ENCODE results near the gene SLC38A3.

SLC38A3 gene

GRCh38 chr3:50170689-50171088 lies 34.4 kb upstream of the SLC38A3 start:
- DNase-seq (ENCODE audit: low read depth) = peak; percentile 62
- H3K4me3 ChIP-seq (ENCODE audit: low read depth, low read length) = no peak overlapping the region
- TF ChIP-seq, protein P1, sequence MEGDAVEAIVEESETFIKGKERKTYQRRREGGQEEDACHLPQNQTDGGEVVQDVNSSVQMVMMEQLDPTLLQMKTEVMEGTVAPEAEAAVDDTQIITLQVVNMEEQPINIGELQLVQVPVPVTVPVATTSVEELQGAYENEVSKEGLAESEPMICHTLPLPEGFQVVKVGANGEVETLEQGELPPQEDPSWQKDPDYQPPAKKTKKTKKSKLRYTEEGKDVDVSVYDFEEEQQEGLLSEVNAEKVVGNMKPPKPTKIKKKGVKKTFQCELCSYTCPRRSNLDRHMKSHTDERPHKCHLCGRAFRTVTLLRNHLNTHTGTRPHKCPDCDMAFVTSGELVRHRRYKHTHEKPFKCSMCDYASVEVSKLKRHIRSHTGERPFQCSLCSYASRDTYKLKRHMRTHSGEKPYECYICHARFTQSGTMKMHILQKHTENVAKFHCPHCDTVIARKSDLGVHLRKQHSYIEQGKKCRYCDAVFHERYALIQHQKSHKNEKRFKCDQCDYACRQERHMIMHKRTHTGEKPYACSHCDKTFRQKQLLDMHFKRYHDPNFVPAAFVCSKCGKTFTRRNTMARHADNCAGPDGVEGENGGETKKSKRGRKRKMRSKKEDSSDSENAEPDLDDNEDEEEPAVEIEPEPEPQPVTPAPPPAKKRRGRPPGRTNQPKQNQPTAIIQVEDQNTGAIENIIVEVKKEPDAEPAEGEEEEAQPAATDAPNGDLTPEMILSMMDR (IDR thresholded peaks at IDR 0.05; ENCODE audit: low read depth, low read length) = no peak
- TF ChIP-seq POLR2A (IDR thresholded peaks at IDR 0.05; ENCODE audit: extremely low read depth, insufficient read length) = no peak
- TF ChIP-seq MYC (IDR thresholded peaks at IDR 0.05; ENCODE audit: low read depth, low read length) = no peak
- TF ChIP-seq MAX (IDR thresholded peaks at IDR 0.05; ENCODE audit: low read depth, low read length) = no peak

- DNase-seq (ENCODE audit: low read depth) = no peak
- no peak overlapping the region for H3K4me3 ChIP-seq (ENCODE audit: low read depth, low read length)
- TF ChIP-seq POLR2A (IDR thresholded peaks at IDR 0.05; ENCODE audit: extremely low read depth, insufficient read length) (no peak), MAX (IDR thresholded peaks at IDR 0.05; ENCODE audit: low read depth, low read length) (no peak), MYC (IDR thresholded peaks at IDR 0.05; ENCODE audit: low read depth, low read length) (no peak)
- TF ChIP-seq, protein P1 (IDR thresholded peaks at IDR 0.05; ENCODE audit: low read depth, low read length) = no peak
Observed at GRCh38 chr3:50171540-50172301, 33.4 kb upstream of the SLC38A3 start.

GRCh38 chr3:50172626-50173220 lies 32.3 kb upstream of the SLC38A3 start:
- DNase-seq (ENCODE audit: low read depth) = no peak
- H3K4me3 ChIP-seq (ENCODE audit: low read depth, low read length) = no peak overlapping the region
- TF ChIP-seq MYC (IDR thresholded peaks at IDR 0.05; ENCODE audit: low read depth, low read length) = no peak
- TF ChIP-seq MAX (IDR thresholded peaks at IDR 0.05; ENCODE audit: low read depth, low read length) = no peak
- no peak for TF ChIP-seq POLR2A (IDR thresholded peaks at IDR 0.05; ENCODE audit: extremely low read depth, insufficient read length)
- TF ChIP-seq, protein P1 (IDR thresholded peaks at IDR 0.05; ENCODE audit: low read depth, low read length) = no peak

DNA sequence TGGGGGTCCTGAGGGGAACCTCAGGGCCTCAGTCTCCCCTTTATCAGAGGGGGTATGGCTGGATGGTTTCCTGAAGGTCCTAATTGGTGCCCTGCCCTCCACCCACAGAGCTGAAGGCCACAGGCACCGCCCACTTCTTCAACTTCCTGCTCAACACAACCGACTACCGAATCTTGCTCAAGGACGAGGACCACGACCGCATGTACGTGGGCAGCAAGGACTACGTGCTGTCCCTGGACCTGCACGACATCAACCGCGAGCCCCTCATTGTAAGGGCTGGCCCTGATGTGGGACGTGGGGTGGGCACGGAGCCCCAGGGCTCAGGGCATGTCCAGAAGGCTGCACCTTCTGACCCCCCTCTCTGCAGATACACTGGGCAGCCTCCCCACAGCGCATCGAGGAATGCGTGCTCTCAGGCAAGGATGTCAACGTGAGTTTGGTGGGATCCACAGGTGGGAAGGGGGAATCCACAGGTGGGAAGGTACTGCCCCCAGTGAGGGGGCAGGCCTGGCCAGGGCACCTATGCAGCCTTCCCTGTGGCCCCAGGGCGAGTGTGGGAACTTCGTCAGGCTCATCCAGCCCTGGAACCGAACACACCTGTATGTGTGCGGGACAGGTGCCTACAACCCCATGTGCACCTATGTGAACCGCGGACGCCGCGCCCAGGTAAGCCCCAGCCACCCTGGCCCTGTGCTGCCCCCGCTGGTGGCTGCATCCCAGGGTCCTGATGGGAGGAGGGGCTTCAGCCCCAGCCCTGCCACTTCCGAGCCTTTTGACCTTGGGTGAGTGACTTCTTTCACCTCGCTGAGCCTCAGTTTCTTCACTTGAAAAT lies 31.2 kb upstream of the SLC38A3 start:
- H3K4me3 ChIP-seq (ENCODE audit: low read depth, low read length) = peak overlapping the region; percentile 55
- DNase-seq (ENCODE audit: low read depth) = peak; percentile 78
- TF ChIP-seq MYC (IDR thresholded peaks at IDR 0.05; ENCODE audit: low read depth, low read length) (peak; percentile 93), MAX (IDR thresholded peaks at IDR 0.05; ENCODE audit: low read depth, low read length) (peak; percentile 86), POLR2A (IDR thresholded peaks at IDR 0.05; ENCODE audit: extremely low read depth, insufficient read length) (peak; percentile 95)
- TF ChIP-seq, protein P1 (IDR thresholded peaks at IDR 0.05; ENCODE audit: low read depth, low read length) = peak; percentile 15

DNA sequence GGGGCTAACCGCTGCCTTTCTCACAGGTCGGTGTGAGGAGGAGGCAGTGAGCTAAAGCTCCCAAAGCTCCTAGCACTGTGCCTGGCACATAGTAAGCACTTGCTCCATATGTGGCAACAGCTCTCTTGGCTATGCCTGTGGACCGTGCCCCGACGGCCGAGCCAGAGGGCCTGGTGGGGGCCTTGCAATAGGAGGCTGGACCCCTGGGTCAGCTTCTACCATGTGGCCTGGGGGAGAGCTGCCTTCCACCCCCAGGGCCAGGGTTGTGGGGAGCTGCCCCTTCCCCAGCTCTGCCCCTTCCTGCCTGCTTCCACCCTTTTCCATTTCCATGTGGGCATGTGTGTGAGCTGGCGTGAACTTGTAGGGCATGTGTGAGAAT lies 30.6 kb upstream of the SLC38A3 start:
- H3K4me3 ChIP-seq (ENCODE audit: low read depth, low read length) = peak overlapping the region; percentile 55
- DNase-seq (ENCODE audit: low read depth) = no peak
- no peak for TF ChIP-seq MYC (IDR thresholded peaks at IDR 0.05; ENCODE audit: low read depth, low read length)
- TF ChIP-seq POLR2A (IDR thresholded peaks at IDR 0.05; ENCODE audit: extremely low read depth, insufficient read length) = no peak
- no peak for TF ChIP-seq MAX (IDR thresholded peaks at IDR 0.05; ENCODE audit: low read depth, low read length)
- TF ChIP-seq, protein P1 (IDR thresholded peaks at IDR 0.05; ENCODE audit: low read depth, low read length) = no peak

Data from NB4 (cell line).